Astrocyte of the cerebellum (primary cell): Measurements from ENCODE around the gene C15orf62.

Experiments used
- DNase-seq: peaks from one replicate; pipeline ENCODE4 v3.0.0-alpha.2; 2011; ENCODE audit warnings: low read depth
- H3K4me3 ChIP-seq: 2 replicates; pipeline ENCODE4 v1.5.1; 2011; ENCODE audit warnings: mild to moderate bottlenecking, low read depth, low read length, moderate library complexity
- in situ Hi-C: cut with HindIII; loops from 2 replicates; pipeline ENCODE4 v1.10.0; 2017; ENCODE audit warnings: low sequenced_read_pairs
- TF ChIP-seq, protein P1 (sequence below): IDR thresholded peaks from 2 replicates; pipeline ENCODE4 v1.5.1; 2012; ENCODE audit warnings: low read length, low read depth, moderate library complexity, mild to moderate bottlenecking; ENCODE audit errors: missing control alignments

Gene C15orf62

DNA sequence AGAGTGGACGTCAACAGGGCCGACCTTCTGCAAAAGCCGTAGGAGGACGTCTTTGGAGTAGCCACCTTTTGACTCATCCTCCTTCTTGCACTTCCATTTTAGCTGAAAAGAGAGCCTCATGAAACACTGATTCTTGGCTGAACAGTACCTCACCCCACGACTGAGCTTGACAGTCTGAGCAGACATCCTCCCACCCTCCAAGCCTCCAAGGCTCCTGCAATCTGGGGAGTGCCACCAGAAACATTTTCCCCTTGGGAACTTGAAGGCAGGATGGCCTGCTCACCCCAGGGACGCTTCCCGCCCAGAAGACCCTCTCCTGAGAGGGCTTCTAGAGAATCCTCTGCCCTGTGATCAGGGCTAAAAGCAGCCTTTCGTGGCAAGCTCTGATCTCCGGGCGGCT is 5.2 kb downstream of the C15orf62 start:
- in situ Hi-C loops: no loop called here
- H3K4me3 ChIP-seq: no peak overlapping the region
- DNase-seq: no peak
- TF ChIP-seq, protein P1, sequence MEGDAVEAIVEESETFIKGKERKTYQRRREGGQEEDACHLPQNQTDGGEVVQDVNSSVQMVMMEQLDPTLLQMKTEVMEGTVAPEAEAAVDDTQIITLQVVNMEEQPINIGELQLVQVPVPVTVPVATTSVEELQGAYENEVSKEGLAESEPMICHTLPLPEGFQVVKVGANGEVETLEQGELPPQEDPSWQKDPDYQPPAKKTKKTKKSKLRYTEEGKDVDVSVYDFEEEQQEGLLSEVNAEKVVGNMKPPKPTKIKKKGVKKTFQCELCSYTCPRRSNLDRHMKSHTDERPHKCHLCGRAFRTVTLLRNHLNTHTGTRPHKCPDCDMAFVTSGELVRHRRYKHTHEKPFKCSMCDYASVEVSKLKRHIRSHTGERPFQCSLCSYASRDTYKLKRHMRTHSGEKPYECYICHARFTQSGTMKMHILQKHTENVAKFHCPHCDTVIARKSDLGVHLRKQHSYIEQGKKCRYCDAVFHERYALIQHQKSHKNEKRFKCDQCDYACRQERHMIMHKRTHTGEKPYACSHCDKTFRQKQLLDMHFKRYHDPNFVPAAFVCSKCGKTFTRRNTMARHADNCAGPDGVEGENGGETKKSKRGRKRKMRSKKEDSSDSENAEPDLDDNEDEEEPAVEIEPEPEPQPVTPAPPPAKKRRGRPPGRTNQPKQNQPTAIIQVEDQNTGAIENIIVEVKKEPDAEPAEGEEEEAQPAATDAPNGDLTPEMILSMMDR: no peak

DNA sequence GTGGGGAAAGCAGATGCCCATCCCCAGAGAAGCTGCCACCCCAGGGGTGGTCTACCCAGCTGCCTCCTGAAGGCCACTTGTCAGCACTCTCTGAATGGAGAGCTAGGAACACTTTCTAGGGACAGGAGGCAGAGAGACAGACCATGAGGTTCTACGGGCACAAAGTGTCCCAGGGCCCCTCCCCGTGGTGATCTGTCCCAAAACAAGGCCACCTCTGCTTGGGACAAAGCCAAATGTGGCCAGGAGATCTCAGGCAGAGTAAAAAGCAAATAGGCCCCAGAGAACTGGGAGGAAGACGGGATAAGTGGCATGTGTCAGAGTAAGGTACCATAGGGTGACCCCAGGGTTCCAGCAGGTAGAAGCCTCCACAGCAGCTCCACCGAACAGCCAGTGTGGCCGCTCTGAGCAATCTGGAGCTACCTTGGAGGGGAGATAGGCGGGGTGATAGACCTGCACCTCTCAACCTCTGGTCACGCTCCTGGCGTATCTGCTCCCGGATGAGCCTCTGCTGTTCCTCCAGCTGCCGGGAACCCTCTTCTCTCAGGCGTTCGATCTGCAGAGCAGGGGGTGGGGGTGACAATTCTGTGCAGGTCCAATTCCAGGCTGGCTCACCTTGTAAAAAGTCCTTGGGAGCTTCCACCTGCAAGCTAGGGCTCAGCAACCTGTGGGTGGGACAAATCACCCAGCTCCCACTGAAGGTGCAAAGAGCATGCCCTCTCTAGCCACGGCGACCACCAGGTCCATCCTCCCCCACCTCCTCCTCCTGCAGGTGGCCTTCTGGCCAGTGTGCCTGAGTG is 6.2 kb downstream of the C15orf62 start:
- TF ChIP-seq, protein P1: no peak
- no peak overlapping the region for H3K4me3 ChIP-seq
- in situ Hi-C loops: no loop called here
- DNase-seq: no peak

DNA sequence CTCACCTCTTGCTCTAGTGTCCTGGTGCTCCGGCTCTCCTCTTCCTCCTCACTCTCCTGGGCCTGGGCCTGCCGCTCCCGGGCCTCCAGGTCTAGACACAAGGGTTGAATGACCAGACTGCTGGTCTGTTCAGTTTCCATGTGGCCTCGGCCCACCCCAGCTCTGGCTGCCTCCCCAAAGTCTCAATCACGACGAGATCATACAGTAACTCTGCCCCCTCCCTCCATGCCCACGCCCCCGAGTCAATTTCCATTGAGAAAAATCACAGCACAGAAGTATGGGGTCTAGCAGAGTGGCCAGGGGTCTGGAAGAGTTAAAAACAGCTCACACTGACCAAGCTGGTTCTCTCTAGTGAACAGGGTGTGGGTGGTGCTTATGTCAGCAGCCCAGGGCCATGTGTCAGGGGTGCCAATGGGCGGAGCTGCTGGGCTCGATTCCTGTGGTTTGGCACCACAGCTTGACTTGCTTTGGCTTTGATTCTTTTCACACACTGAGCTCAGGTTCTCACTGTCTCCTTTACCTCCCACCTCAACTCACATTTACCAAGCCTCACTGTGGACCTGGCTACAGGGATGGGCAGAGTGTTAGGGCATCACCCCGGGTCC is 6.9 kb downstream of the C15orf62 start:
- TF ChIP-seq, protein P1: no peak
- peak; percentile 49 for DNase-seq
- in situ Hi-C loops: no loop called here
- H3K4me3 ChIP-seq: no peak overlapping the region

DNA sequence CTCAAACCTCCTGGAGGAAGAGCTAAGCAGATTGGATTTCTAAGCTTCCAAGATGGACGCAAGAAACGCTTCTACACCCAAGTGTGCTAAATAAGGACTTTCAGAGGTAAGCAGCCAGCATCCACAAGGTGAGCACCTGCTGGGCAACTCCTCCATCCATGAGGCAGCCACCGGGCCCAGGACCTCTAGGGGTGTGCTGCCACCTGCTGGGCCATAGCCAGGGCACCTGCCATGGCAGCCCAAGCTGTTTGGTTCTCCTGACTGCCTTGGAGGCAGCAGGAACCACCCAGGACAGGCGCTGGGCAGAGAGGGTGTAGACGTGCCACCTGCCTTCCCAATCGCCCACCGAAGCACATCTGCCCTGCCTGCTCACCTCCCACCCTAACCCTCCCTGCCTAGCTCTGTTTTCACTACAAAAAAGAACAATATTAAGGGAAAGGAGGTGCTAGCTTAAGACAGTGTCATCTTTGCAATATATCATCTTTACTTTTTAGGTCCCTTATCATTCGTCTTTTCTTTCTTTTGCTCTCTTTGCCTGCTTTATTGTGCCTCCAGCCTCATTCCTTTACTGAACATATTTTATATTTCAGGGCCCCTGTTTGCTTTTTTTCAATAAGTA is 12.9 kb downstream of the C15orf62 start:
- TF ChIP-seq, protein P1: peak; percentile 39
- in situ Hi-C loops: no loop called here
- DNase-seq: no peak
- H3K4me3 ChIP-seq: no peak overlapping the region

DNA sequence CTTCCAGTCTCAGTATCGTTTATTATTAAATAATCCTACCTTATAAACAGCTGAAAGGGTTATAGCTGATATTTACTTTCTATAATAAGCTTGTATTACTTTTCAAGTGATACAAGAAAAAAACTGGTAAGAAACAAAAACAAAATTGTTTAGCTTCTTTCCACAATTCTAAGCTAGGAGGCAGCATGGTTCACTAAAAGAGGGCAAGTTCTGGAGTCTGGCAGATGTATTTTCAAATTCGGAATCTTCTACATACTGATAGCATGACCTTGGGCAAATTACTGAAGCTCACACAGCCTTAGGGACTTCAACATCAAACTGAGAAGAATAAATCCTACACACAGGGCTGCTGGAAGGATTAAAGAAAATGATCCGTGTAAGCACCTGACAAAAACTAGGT is 15.4 kb downstream of the C15orf62 start:
- no peak for DNase-seq
- in situ Hi-C loops: no loop called here
- H3K4me3 ChIP-seq: no peak overlapping the region
- TF ChIP-seq, protein P1: no peak

DNA sequence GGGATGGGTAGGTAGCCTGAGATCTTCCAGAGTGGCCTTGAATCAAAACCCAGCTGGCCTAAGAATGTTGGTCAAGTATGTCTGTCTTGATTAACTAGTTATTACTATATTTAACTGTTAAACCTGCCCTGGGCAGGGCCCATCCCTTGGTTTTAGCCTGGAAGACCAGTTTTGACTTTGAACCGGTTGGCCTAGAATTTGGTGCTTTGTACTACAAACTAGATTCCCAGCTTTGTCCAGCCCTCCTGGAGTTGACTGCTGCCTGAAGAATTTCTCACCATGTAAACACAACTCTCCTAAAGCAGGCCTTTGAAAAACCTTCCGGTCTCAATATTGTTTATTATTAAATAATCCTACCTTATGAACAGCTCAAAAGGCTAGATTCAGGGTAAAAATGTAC is 16.0 kb downstream of the C15orf62 start:
- in situ Hi-C loops: no loop called here

More for the DNA sequence above, 16.0 kb downstream of the C15orf62 start:
- DNase-seq: no peak
- H3K4me3 ChIP-seq: no peak overlapping the region
- TF ChIP-seq, protein P1: no peak
